Karpas-422 (cell line): ENCODE results near the gene LPAR1. TPM values are rescaled to one million over a fixed set of nuclear protein-coding genes. Genes with fewer than 3 reads are reported as not detected.
"Not testable (repeated sequence)": the region's sequence is repeated elsewhere in the genome, so short reads cannot be mapped to it uniquely, and the experiment has no call there.

Experiments
- DNase-seq: peaks from one replicate; pipeline ENCODE4 v3.0.0-alpha.2; 2015
- H2AFZ ChIP-seq: fragments of 200-600 bp; sonication (generic); 2 replicates; pipeline ENCODE4 v1.6.1; 2014; ENCODE audit warnings: antibody characterized with exemption, low read length, mixed read lengths
- H3K27ac ChIP-seq: fragments of 200-600 bp; sonication (generic); 2 replicates; pipeline ENCODE4 v1.5.1; 2014; ENCODE audit warnings: mild to moderate bottlenecking, low read length, moderate library complexity
- H3K27me3 ChIP-seq: fragments of 200-600 bp; sonication (generic); 2 replicates; pipeline ENCODE4 v1.6.1; 2014; ENCODE audit warnings: low read length, mixed read lengths
- H3K36me3 ChIP-seq: fragments of 200-600 bp; sonication (generic); 2 replicates; pipeline ENCODE4 v1.6.1; 2014; ENCODE audit warnings: low read length, mixed read lengths; ENCODE audit not compliant: insufficient read depth
- H3K4me1 ChIP-seq: fragments of 200-600 bp; sonication (generic); 2 replicates; pipeline ENCODE4 v1.6.1; 2014; ENCODE audit warnings: mild to moderate bottlenecking, low read length, mixed read lengths
- H3K4me2 ChIP-seq: fragments of 200-600 bp; sonication (generic); 2 replicates; pipeline ENCODE4 v1.6.1; 2014; ENCODE audit warnings: low read length, low read depth, mild to moderate bottlenecking; ENCODE audit not compliant: poor library complexity, severe bottlenecking
- H3K4me3 ChIP-seq: fragments of 200-600 bp; sonication (generic); 2 replicates; pipeline ENCODE4 v1.5.1; 2014; ENCODE audit warnings: mild to moderate bottlenecking, antibody characterized with exemption, low read length, mixed read lengths
- H3K79me2 ChIP-seq: fragments of 200-600 bp; sonication (generic); 2 replicates; pipeline ENCODE4 v1.6.1; 2014; ENCODE audit warnings: mild to moderate bottlenecking, low read length, mixed read lengths
- H3K9ac ChIP-seq: fragments of 200-600 bp; sonication (generic); 2 replicates; pipeline ENCODE4 v1.6.0; 2014; ENCODE audit warnings: low read length
- H3K9me2 ChIP-seq: fragments of 200-600 bp; sonication (generic), shearing (Covaris generic); replicated peaks from 2 replicates; pipeline ENCODE4 v1.6.0; 2014; ENCODE audit warnings: mild to moderate bottlenecking, low read length, moderate library complexity; ENCODE audit not compliant: insufficient read depth
- H3K9me3 ChIP-seq: fragments of 300-700, 200-600 bp; sonication (generic); 2 replicates; pipeline ENCODE4 v1.6.1; 2014; ENCODE audit warnings: low read length, mixed read lengths
- H4K20me1 ChIP-seq: fragments of 200-600 bp; sonication (generic); 2 replicates; pipeline ENCODE4 v1.6.1; 2014; ENCODE audit warnings: mild to moderate bottlenecking, antibody characterized with exemption, low read length, low read depth; ENCODE audit not compliant: insufficient read depth
- total RNA-seq: library from RNA; depleted of rRNA; stranded (reverse); fragments of >200 nt; shearing (Covaris generic); gene quantifications from 2 replicates; pipeline ENCODE4 v1.2.3, GENCODE V29; 2014; ENCODE audit warnings: low replicate concordance

The LPAR1 gene
- total RNA-seq, 1 experiment from 2014 or later, result not detected

DNA sequence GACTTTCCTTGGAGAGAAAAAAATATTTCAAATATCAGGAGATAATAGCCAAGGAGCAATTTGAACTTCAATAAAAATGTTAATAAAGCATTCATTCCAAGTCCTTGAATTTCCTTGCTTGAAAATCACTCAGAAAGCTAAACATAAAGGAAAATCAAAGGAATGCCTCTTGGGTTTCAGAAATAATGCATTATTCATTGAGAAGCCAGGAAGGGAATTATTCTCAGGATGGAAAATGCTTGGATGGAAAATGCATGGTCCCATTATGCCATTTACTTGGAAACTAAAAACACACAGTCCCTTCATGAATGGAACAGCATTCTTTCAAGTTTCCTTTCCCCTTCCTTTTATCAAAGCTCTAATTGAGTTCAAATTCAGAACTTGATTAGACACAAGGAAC, 160.9 kb downstream of the LPAR1 start:
- Histone ChIP-seq H3K9me3 (no peaks in the 10 kb centered on the region), H3K27ac (no peak overlapping the region), H3K27me3 (no peaks in the 10 kb centered on the region), H3K4me1 (no peaks in the 10 kb centered on the region), H3K9ac (no peak overlapping the region), H3K36me3 (no peaks in the 10 kb centered on the region), H3K4me2 (no peak overlapping the region), H2AFZ (no peak overlapping the region), H4K20me1 (no peaks in the 10 kb centered on the region), H3K79me2 (no peaks in the 10 kb centered on the region), H3K4me3 (no peak overlapping the region), H3K9me2 (no peaks in the 10 kb centered on the region)
- DNase-seq, result no peak

DNA sequence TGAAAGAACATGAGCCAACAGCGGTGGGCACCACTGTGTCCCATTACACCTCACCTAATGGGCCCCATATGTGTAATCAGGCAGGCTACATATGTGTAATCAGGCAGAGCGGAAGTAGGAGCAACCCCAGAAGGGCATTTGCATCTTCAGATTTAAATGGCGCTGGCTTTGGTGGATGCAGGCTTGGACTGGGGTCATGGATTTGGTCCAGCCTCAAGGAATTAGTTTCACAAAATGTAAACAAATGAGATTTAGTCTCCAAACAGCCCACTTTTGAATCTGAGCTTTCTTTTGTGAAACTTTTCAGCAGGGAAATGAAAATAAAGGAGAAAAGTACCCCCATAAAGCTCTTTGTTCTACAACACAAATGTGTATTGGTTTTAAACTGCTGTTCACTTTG, 161.3 kb downstream of the LPAR1 start:
- Histone ChIP-seq H3K9me3 (no peaks in the 10 kb centered on the region), H3K9me2 (no peaks in the 10 kb centered on the region), H3K4me3 (no peak overlapping the region), H3K4me2 (no peak overlapping the region), H3K36me3 (no peaks in the 10 kb centered on the region), H3K79me2 (no peaks in the 10 kb centered on the region), H4K20me1 (no peaks in the 10 kb centered on the region), H2AFZ (no peak overlapping the region), H3K27me3 (no peaks in the 10 kb centered on the region), H3K9ac (no peak overlapping the region), H3K27ac (no peak overlapping the region), H3K4me1 (no peaks in the 10 kb centered on the region)
- no peak for DNase-seq

DNA sequence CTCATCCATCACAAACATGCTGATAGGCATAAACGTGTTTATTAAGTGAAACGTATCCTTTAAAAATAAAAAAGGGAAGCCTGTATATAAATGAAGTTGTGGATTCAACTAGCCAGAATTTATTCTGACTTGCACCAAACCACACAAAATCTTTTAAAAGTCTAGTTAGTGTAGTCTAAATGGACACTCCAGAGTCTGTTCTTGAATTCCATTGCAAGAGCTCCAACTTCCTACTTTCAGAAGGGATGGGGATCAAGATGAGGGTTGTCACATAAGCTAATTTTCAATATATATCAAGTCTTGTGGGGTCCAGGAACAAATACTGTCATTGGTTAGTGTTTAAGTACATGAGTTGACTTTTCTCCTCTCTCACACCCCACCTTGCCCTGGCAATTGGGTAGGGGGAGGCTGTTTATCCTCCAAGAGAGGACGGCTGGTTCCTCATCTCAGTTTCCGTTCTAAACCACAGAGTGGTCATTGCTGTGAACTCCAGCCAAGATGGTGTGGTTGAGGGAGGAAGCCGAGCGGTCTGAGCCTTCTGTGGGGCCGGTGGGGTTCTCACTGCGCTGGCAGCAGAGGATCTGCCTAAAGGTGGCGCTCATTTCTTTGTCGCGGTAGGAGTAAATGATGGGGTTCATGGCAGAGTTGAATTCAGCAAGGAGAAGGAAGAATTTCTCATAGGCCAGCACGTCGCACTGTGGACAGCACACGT, 163.2 kb downstream of the LPAR1 start:
- no peak overlapping the region for H3K4me3 ChIP-seq
- no peaks in the 10 kb centered on the region for H3K9me3 ChIP-seq
- H2AFZ ChIP-seq, result no peak overlapping the region
- H3K9me2 ChIP-seq, result no peaks in the 10 kb centered on the region
- H3K79me2 ChIP-seq, result no peaks in the 10 kb centered on the region
- H4K20me1 ChIP-seq, result no peaks in the 10 kb centered on the region
- H3K27me3 ChIP-seq, result no peaks in the 10 kb centered on the region
- H3K4me2 ChIP-seq, result no peak overlapping the region
- H3K27ac ChIP-seq, result no peak overlapping the region
- no peak overlapping the region for H3K9ac ChIP-seq
- no peaks in the 10 kb centered on the region for H3K36me3 ChIP-seq
- peak; percentile 63 for DNase-seq
- no peaks in the 10 kb centered on the region for H3K4me1 ChIP-seq

DNA sequence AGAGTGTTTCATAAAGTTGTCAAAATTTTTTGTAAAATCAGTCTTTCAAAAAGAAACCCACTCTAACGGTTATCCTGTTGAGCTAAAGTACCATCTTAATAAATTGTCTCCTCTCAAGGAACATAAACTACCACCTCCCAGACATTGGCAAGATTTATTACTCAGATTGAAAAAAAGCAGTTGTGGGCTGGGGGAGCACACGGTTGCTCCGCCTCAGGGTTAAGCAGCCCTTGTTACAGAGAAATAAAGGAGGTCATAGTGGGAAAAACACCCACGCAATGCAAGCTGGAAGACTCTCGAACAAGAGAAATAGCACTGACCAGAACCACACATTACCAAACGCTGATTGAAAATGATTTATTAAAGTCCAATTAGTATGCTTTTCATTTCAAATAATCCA, 165.3 kb downstream of the LPAR1 start:
- H3K27me3 ChIP-seq, result no peaks in the 10 kb centered on the region
- H3K9me3 ChIP-seq, result no peaks in the 10 kb centered on the region
- H3K27ac ChIP-seq, result no peak overlapping the region
- H3K4me2 ChIP-seq, result no peak overlapping the region
- DNase-seq, result no peak
- H2AFZ ChIP-seq, result no peak overlapping the region
- H4K20me1 ChIP-seq, result no peaks in the 10 kb centered on the region
- no peaks in the 10 kb centered on the region for H3K36me3 ChIP-seq
- no peak overlapping the region for H3K9ac ChIP-seq
- no peaks in the 10 kb centered on the region for H3K79me2 ChIP-seq
- H3K4me3 ChIP-seq, result no peak overlapping the region
- no peaks in the 10 kb centered on the region for H3K4me1 ChIP-seq
- no peaks in the 10 kb centered on the region for H3K9me2 ChIP-seq

DNA sequence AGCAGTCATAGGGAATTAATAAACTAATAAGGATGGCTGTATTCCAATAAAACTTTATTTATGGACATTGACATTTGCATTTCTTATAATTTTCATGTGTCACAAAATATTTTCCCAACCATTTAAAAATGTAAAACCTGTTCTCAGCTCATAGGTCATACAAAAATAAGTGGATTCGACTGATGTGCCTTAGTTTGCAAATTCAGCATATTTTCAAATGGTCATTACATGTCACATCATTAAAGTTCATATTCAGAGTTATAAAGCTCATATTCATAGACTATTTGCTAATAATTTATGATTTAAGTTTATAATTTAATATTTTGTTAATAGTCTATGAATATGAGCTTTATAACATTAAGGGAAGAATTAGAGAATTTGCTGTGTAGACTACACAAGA, 166.5 kb downstream of the LPAR1 start:
- Histone ChIP-seq H3K9me3 (no peaks in the 10 kb centered on the region), H3K9me2 (no peaks in the 10 kb centered on the region), H3K4me1 (no peaks in the 10 kb centered on the region), H4K20me1 (no peaks in the 10 kb centered on the region), H3K9ac (no peak overlapping the region), H3K27me3 (no peaks in the 10 kb centered on the region), H2AFZ (no peak overlapping the region), H3K79me2 (no peaks in the 10 kb centered on the region), H3K4me3 (no peak overlapping the region), H3K4me2 (no peak overlapping the region), H3K27ac (no peak overlapping the region), H3K36me3 (no peaks in the 10 kb centered on the region)
- DNase-seq, result no peak

DNA sequence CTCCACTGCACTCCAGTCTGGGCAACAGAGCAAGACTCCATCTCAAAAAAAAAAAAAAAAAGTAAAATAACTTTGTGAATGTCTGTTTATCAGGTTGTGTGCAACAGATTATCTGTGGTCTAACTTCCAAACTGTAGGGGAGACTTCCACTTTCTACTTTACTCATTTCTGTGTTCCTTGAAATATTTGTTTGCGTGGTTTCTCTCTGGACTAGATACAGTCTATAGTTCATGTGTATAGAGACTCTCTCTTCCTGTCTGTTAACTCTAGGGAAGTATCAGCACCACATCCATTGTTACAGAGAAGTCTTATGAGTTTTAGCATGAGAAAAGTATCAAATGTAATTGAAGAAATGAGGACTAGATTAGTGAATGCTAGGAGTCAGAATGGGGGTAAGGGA, 168.3 kb downstream of the LPAR1 start:
- Histone ChIP-seq H3K4me1 (no peaks in the 10 kb centered on the region), H3K79me2 (no peaks in the 10 kb centered on the region), H3K9me3 (no peaks in the 10 kb centered on the region), H3K27ac (no peak overlapping the region), H3K4me2 (no peak overlapping the region), H3K9ac (no peak overlapping the region), H4K20me1 (no peaks in the 10 kb centered on the region), H2AFZ (no peak overlapping the region), H3K27me3 (no peaks in the 10 kb centered on the region), H3K36me3 (no peaks in the 10 kb centered on the region), H3K4me3 (no peak overlapping the region), H3K9me2 (0 out of 2 replicates have a peak, but pooled peaks cover 5% of the 10 kb centered on the region)
- no peak for DNase-seq

DNA sequence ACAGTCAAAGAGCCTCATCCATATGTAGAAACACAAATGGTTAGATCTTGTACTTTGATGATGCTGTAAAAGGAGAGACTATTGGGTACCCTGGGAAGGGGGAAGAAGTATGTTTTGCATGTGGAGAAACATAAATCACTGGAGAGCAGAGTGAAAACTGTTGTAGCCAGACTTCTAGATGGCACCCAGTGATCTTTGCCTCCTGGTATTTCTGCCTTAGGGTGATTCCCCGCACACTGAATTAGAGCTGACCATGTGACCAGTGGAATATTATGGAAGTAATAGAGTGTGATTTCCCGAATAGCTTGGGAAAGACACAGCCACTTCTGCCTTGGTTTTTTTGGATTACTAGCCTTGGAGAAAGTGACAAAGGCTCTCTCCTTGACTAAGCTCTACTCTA, 174.3 kb downstream of the LPAR1 start:
- Histone ChIP-seq H4K20me1 (no peaks in the 10 kb centered on the region), H3K4me2 (no peak overlapping the region), H3K9me2 (0 out of 2 replicates have a peak, but pooled peaks cover 9% of the 10 kb centered on the region), H3K9me3 (0 out of 2 replicates have a peak, but pooled peaks cover 8% of the 10 kb centered on the region), H3K27ac (no peak overlapping the region), H3K79me2 (no peaks in the 10 kb centered on the region), H3K36me3 (no peaks in the 10 kb centered on the region), H3K27me3 (no peaks in the 10 kb centered on the region), H3K4me1 (no peaks in the 10 kb centered on the region), H2AFZ (no peak overlapping the region), H3K4me3 (no peak overlapping the region), H3K9ac (no peak overlapping the region)
- no peak for DNase-seq

DNA sequence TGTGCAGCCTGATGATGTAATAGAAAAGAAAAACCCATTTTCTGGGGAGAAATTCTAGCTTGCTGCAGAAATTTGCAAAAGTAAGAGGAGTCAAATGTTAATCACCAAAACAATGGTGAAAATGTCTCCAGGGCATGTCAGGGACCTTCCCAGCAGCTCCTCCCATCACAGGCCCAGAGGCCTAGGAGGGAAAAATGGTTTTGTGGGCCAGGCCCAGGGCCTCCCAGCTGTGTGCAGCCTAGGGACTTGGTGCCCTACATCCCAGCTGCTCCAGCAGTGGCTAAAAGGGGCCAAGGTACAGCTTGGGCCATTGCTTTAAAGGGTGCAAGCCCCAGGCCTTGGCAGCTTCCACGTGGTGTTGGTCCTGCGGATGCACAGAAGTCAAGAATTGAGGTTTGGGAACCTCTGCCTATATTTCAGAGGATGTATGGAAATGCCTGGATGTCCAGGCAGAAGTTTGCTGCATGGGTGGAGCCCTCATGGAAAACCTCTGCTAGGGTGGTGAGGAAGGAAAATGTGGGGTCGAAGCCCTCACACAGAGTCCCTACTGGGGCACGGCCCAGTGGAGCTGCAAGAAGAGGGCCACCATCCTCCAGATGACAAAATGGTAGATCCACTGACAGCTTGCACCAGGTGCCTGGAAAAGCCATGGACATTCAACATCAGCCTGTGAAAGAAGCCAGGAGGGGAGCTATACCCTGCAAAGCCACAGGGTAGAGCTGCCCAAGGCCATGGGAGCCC, 176.7 kb downstream of the LPAR1 start:
- DNase-seq, H3K9ac ChIP-seq, H3K4me3 ChIP-seq, H2AFZ ChIP-seq, H3K4me2 ChIP-seq, H3K27me3 ChIP-seq, H3K27ac ChIP-seq, H4K20me1 ChIP-seq, H3K79me2 ChIP-seq, H3K4me1 ChIP-seq, H3K36me3 ChIP-seq, H3K9me3 ChIP-seq, H3K9me2 ChIP-seq: not testable (repeated sequence)
